Stimulated activated CD4-positive, alpha-beta T cell treated with anti-CD3 and anti-CD28 coated beads, Interleukin-1b, Interleukin-23, amount 100 ng/mL, for 1 hour (primary cell): Measurements from ENCODE around the gene BAIAP3.
"Not testable (repeated sequence)": the region's sequence is repeated elsewhere in the genome, so short reads cannot be mapped to it uniquely, and the experiment has no call there.

Source experiments
- DNase-seq, 2 donors: peaks; one replicate each; pipeline ENCODE4 v3.0.0-alpha.2; 2020; ENCODE audit warnings: low read depth in 2 of 2

Gene BAIAP3

GRCh38 chr16:1333149-1333812 lies at the start of gene BAIAP3:
BAIAP3 (plus strand) TSS chr16:1333645; CDS start chr16:1338550, 4,905 bp downstream.
- no peak for DNase-seq

GRCh38 chr16:1283996-1284616 lies 49.3 kb upstream of the BAIAP3 start:
- no peak for DNase-seq

DNA sequence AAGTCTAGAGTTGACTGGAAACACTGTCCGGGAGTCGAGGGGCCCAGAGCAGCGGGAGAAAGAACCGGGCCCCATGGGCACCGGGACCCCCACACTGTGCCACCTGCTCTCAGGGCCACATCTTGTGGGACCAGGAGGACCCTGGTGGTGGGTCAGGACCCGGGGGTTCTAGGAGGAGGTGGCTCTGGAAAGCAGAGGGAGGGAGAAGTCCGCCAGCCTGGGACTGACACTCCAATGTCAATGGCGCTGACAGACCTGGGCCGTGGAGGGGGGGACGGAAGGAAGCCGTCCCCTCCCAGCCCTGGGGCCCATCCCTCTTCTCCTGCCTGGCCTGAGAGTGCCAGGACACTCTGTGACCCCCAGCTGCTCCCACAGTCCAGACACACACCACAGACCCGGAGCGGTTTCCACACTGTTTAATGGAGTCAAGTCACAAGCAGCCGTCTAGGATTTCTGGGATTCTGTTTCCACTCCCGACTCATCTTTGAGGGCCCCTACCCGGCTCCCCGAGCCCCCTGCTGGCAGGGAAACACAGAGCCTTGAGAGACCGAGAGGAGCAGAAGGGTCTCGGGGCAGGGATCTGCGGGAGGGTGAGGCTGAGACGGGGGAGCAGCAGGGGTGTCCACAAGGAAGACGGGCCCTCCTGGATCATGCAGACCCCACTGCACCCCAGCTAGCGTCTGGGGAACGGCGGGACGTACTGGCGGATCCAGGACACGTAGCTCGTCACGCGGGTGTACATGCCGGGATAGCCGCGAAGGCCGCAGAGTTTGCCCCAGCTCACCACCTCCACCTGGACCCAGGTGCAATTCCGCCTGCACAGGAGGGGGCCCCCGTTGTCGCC lies 47.6 kb upstream of the BAIAP3 start:
- no peak for DNase-seq

DNA sequence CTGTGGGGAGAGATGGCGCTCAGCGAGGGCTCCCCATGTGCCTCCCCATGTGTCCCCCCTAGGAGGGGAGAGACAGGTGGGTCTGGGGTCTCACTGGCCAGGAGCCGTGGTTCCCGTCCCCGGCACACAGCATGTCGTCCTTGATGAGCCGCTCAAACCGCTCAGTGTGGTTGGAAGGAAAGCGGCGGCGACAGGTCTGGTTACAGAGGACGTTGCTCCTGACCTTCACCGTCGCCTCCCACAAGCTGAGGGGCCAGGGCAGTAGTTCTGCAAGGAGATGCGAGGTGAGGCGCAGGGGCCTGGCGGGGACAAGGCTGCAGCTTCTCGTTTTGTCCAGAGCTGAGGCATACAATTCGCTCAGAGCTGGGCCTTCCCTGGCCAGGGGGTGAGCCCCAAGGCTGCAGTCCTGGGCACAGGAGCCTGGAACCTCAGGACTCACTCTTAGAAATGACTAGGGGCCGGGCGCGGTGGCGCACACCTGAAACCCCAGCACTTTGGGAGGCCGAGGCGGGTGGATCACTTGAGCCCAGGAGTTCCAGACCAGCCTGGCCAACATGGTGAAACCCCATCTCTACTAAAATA lies 46.8 kb upstream of the BAIAP3 start:
- no peak for DNase-seq

DNA sequence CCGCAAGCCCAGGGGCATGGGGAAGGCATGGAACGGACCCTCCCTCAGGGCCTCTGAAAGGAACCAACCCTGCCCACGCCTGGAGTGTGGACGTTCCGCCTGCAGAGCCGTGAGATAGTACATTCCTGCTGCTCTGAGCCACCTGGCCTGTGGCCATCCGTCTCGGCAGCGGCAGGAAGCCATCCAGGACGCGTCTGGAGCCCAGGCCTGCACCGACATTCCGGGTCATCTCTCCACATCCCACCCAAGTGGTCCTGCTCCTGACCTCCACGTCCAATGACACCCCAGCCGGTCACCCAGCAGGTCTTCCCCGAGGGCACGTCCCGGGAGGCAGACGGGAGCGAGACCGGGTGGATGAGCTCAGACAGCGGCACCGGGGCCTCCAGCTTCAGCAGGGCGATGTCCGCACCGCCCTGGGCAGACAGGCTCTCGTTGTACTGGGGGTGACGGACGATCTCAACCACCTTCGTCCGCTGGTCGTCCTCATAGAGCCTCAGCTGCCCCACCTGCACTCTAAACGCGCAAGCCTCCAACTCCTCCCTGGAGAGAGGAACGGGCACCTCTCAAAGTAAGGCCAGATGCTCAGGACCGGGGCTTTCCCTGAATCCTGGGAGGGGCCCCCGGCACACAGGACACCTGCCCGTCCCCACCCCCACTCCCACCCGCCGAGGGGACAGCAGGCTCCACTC lies 45.3 kb upstream of the BAIAP3 start:
- no peak for DNase-seq

DNA sequence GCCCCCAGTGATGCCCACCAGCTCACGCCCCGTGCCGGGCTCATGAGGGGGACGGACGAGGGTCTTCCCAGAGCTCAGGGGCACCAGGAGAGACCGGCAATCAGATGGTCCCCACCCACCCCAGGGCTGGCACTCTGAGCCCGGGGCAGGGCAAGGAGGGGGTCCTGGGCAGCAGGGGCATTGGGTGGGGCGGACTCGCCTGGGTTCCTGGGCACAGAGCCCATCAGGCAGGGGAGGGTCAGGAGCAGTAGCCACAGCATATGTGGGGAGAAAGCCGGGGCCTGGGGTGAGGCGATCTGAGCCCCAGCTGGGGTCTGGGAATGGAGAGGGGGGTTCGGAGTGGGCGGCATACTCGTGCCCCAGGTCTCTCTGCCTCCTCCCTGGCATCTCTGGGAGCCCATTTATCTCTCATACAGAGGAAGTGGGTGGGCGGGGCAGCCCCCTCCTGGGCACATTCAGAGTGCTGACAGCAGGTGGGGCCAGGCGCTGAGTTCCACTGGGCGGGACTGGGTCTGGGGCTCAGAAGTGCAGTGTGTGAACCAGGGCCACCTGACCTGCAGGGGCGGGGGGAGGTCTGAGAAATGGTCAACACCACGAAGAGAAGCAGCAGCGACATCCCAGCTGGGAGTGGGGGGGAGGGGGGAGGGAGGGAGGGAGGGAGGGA lies 44.5 kb upstream of the BAIAP3 start:
- DNase-seq = no peak

DNA sequence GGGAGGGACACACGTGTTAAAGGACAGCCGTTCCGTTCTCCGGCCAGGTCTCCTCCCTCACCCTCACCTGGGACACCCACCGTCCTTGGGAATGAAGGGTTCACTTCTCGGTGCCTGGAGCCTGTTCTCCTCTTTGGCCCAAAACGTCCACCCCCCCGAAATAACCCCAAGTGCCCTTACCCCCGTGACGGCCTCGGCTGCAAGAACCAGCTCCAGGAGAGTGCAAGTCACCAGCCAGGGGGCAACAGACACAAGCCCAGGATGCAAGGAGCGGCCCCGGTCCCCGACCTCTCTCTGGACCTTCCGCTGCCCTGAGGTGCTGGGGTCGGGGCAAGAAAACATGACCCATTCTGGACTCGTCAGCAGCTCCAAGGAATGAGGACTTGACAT lies 44.0 kb upstream of the BAIAP3 start:
- no peak for DNase-seq

GRCh38 chr16:1290063-1290501 lies 43.4 kb upstream of the BAIAP3 start:
- no peak for DNase-seq

- DNase-seq = no peak
Measured at GRCh38 chr16:1290860-1291575, 42.4 kb upstream of the BAIAP3 start.

GRCh38 chr16:1291576-1291974 lies 41.9 kb upstream of the BAIAP3 start:
- no peak for DNase-seq

- not testable (repeated sequence) for DNase-seq
Measured at GRCh38 chr16:1292208-1292607, 41.2 kb upstream of the BAIAP3 start.

GRCh38 chr16:1292808-1293207 lies 40.6 kb upstream of the BAIAP3 start:
- DNase-seq = not testable (repeated sequence)

- DNase-seq = no peak
Measured at GRCh38 chr16:1293921-1294656, 39.4 kb upstream of the BAIAP3 start.

- DNase-seq = no peak
Measured at GRCh38 chr16:1295465-1295864, 38.0 kb upstream of the BAIAP3 start.

DNA sequence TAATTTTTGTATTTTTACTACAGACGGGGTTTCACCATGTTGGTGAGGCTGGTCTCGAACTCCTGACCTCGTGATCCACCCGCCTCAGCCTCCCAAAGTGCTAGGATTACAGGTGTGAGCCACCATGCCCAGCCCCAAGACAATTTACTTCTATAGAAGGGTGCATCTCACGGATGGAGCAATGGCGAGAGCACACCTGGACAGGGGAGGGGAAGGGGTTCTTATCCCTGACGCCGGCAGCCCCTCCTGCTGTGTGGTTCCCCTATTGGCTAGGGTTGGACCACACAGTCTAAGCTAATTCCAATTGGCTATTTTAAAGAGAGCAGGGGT lies 36.8 kb upstream of the BAIAP3 start:
- not testable (repeated sequence) for DNase-seq

GRCh38 chr16:1297018-1297696 lies 36.3 kb upstream of the BAIAP3 start:
- DNase-seq = no peak

- DNase-seq = no peak
Measured at GRCh38 chr16:1298406-1298805, 35.0 kb upstream of the BAIAP3 start.

DNA sequence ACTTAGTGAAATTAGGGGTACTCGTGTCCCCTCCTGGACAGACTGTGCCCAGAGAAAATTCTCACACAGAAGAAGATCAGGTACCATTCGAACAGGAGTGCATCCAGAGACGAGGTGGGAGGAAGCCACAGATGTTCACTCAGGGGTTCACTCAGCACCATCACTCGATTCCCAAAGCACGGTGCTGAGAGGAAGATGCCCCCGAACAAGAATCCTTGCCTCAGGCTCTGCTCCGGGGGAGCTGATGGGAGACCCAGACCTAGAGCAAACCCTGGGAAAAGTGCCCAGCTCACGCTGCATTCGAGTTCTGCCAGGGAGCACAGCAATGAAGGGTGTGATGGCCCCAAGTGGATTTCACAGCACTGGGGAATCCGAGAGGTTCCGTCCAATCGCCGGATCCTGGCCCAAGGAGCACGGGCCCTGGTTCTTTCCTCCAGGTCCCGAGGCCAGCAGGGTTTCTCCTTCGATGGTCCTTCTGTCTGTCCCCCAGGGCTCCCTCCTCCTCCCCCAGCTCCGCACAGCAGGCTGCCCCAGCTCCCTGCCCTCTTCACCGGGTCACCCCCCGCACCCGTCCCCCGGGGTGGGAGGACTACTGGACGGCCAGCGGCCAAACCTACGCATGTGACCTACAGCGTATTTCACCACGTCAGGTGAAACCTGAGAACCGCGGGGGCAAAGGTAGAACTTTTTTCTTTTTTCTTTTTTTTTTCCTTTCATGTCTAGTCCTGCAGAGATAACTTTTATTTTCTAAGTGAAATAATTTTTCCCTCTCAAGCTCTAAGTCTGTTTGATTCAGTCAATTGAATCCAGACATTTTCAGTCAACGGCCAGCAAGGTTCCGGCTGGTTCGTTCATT lies 34.2 kb upstream of the BAIAP3 start:
- DNase-seq = no peak

- no peak for DNase-seq
Measured at GRCh38 chr16:1299868-1300203, 33.6 kb upstream of the BAIAP3 start.
